Measurements from ENCODE around the gene KLHL10.

The KLHL10 gene

DNA sequence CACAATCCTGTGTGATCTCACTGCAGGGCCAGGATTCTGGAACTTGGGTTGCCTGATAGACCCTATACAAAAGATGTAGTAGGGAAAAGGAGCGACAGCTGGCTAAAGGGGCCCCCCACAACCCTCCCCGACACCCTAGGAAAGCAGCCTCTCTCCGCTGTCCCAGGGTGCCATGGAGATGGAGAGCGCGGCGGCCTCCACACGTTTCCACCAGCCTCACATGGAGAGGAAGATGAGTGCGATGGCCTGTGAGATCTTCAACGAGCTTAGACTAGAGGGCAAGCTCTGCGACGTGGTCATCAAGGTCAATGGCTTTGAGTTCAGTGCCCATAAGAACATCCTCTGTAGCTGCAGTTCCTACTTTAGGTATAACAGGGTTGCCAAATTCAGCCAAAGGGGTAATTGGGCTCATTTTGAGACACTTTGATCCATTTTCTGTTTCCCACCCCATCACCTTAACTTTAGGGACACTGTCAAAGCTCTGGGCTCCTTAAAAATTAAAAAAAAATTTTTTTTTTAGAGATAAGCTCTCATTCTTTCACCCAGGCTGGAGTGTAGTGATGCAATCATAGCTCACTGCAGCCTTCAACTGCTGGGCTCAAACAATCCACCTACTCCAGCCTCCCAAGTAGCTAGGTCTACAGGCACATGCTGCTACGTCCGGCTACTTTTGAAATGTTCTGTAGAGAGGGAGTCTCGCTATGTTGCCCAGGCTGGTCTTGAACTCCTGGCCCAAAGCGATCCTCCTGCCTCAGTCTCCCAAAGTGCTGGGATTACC is at the start of gene KLHL10:
Gene KLHL10 (plus strand): TSS at position 65 of the 778 bp plus-strand sequence. CDS start 108 bp downstream, at position 173.
- no peak for DNase-seq

- peak; percentile 17 for DNase-seq
These were observed 44.5 kb upstream of the KLHL10 start for GRCh38 chr17:41792845-41793783.

- no peak for DNase-seq
These were observed 43.7 kb upstream of the KLHL10 start for GRCh38 chr17:41793784-41794539.

DNA sequence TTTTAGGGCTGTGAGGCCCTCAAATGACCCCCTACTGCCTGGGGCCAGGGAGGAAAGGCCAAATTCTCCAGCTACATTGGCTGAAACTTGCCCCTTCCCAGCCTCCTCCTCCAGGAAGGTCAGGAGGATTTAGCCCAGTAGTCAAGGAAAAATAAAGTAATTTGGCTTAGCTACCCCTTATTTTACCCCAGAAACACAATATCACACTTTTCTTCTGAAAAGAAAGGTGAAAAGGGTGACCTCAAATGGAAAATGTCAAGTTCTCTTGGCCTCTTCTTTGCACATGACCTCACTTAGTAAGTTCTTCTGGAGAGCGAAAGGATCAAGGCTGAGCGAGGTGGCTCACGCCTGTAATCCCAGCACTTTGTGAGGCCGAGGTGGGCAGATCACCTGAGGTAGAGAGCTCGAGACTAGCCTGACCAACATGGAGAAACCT is 43.1 kb upstream of the KLHL10 start:
- no peak for DNase-seq

DNA sequence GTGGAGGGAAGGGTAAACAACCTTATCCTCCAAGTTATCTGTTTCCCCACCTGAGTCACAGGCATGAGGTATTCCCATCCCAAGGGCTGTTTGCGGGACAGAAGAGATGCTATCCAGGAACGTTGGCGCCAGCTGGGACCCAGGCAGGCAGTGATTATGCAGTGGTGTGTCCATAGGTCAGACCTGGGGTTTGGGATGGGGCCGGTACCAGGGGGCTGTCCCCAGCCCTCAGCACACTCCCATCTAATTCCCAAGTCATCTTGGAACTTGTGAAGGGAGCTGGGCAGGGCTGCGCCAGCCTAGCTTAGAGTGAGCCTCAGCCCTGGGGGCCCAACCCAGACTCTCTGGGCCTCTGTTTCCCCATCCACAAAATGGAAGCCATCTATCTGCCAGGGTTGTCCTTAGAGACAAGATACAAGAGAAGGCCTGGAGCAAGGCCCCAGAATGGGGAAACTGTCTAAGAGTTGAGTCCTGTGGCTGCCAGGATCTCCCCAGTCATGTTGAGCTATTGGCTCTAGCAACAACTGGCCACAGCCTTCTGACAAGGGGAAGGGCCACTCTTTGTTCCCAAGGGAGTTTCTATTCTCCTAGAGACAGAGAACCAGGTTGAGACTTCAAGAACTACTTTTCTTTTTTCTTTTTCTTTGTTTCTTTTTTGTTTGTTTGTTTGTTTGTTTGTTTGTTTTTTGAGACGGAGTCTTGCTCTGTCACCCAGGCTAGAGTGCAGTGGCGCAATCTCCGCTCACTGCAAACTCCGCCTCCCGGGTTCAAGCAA is 41.3 kb upstream of the KLHL10 start:
- no peak for DNase-seq

- no peak for DNase-seq
These were observed 40.2 kb upstream of the KLHL10 start for GRCh38 chr17:41797377-41797776.

DNA sequence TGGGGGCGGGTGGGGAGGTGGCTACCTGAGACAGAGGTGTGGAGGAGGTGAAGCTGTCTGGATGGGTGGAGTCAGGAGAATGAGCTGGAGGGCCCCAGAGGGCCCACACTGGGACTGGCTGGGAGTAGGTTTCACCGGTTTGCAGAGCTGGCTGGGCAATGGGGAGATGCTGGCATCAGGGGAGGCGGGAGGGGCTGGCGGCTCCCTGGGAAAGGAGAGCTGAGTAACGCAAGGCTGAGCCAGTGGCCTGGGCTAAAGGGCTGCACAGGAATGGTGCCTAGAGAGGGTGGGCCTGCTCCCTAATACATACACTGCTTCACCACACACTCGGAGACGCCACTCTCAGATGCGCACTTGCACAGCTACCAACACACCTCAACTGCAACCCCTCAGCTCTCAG is 38.3 kb upstream of the KLHL10 start:
- DNase-seq = no peak

DNA sequence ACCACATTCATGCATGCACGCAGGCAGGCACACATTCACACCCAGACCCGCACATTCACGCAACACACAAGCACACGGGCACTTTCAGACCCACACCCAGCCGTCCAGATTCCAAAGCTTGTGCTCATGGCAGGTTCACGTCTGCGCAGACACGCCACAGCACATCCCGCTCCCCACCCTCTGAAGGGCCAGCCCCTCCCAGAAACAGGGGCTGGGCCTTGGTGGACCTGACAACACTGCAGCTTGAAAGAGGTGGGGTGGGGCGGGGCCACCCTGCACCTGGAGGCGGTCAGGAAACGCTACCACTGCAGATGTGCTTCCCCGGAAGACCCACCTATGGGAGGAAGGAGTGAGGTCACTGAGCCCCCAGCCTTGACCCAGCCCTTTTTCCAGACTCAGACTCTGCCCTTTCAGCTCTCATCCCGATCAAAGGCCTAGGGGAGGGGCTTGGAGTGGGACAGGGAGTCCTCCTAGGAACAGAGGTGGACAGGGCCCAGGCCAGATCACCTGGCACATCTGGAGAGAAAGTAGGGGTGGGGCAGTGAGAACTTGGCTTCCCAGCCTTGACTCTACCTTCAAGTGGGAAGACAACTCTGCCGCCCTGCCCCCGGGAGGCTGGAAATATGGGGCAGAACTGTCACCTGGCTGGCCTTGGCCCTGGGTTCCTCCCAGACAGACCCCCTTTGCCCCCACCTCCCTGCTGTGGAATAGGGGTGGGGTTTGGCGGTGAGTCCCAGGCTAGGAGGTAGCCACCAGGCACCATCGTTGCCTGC is 36.8 kb upstream of the KLHL10 start:
- DNase-seq = peak; percentile 91

GRCh38 chr17:41801374-41802271 is 36.0 kb upstream of the KLHL10 start:
- peak; percentile 74 for DNase-seq

DNA sequence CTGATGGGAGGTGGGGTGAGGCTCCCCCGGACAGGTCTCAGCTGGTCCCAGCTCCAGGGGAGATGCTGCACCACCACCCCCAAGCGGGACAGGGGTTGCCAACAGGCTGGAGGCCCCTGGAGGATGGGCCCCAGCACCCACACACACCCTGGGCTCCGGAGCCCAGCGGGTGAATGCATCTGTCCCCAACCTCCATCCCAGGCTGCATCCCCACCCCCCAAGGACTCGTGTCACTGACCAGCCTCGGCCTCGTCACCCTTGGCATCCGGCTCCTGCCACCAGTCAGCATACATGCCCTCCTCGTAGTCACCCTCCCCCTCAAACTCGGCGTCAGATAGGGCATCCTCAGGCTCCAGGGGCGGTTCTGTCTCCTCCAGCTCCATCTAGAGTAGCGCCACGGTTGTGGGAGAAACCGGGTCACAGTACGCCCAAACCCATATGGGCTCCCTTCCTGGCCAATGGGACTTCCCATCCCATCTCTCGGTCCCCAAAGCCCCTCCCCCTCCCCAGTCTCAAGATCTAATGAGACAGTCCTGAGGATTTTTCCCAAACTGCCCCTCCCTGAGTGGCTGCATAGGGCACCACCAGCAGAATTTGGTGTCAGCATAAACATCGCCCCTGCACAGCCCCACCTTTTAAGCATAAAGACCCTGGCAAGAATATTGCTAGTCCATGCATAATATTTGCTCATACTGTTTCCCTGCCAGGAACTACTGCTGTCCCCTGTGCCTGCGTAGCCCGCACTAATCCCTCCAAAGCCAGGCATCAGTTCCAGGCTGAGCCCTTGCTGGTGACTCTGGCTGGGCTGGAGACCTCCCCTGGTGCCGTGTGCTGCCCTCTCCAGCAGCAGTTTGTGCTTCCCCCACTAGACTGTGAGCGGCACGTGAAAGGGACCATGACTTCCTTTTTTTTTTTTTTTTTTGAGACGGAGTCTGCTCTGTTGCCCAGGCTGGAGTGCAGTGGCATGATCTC is 34.3 kb upstream of the KLHL10 start:
- DNase-seq = no peak

DNA sequence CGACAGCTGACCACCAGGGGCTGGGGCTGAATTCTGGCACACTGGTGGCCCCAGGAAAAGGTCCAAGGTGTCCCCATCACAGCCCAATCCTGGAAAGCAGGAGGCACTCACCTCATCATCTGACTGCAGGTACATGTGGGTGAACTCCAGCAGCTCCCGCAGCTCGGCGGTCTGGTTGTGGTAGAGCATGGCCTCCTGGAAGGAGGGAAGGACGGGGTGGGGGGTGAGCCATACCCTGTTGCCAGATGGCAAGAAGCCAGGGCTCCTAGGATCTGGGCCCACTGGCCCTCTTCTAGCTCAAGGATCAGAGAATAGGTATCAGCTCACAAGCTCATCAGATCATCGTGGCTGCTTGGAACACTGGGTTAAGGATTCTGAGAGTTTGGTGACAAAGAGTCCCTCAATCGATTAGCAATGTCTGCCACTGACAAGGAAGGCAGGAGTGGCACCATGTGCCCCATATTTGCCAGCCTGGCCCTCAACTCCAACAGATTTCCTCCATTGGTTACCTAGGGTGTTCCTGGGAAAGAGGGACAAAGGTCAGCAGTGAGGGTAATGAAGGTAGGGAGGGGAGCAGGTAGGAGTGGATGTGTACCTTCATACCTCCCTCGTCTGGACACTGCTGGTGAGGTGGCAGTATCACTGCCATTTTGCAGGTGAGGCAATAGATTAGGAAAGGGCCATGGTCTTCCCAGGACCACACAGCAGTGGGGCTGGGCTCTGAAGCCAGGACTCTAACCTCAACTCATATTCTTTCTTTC is 30.8 kb upstream of the KLHL10 start:
- no peak for DNase-seq

- DNase-seq = no peak
These were observed 26.7 kb upstream of the KLHL10 start for GRCh38 chr17:41810659-41811548.

- DNase-seq = peak; percentile 88
These were observed 25.9 kb upstream of the KLHL10 start, which contains the start of gene P3H4 for GRCh38 chr17:41811549-41812380. P3H4 (minus strand) TSS chr17:41811949; CDS start chr17:41811915, 34 bp downstream.

DNA sequence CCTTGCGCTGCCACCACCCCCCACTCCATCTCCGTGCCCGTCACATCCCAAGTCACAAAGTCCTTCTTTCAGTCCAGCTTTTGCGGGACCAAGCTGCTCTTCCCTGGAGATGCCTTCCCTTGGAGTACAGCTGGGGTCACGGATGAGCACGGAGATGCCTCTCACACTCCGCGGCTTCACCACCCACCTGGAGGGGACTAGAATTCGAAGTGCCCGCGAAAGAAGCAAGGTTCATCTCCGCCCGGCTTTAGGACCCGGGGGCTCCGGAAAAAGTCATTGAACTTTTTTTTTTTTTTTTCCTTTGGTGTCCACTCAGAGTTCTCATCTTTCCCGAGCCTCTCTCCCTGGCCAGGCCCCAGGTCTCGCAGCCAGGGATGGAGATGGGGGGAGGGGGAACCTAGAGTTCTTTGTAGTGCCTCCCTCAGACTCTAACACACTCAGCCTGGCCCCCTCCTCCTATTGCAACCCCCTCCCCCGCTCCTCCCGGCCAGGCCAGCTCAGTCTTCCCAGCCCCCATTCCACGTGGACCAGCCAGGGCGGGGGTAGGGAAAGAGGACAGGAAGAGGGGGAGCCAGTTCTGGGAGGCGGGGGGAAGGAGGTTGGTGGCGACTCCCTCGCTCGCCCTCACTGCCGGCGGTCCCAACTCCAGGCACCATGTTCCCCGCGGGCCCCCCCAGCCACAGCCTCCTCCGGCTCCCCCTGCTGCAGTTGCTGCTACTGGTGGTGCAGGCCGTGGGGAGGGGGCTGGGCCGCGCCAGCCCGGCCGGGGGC is 25.1 kb upstream of the KLHL10 start, which contains the start of gene FKBP10:
Gene FKBP10 (plus strand): TSS at position 624 of the 771 bp plus-strand sequence. CDS start 31 bp downstream, at position 655.
- DNase-seq = peak; percentile 92

- no peak for DNase-seq
These were observed 24.4 kb upstream of the KLHL10 start for GRCh38 chr17:41813152-41813680.

Data from NCI-H146 (cell line).